ENCODE measurements around the gene MTRF1. TPM values are rescaled to one million over a fixed set of nuclear protein-coding genes. Genes with fewer than 3 reads are reported as not detected.

Gene MTRF1
- total RNA-seq, 2 donors from 2014 or later, result 15.0 to 15.4 TPM

GRCh38 chr13:41254902-41255301, 8.5 kb downstream of the MTRF1 start:
- Histone ChIP-seq H3K27me3 (ENCODE audit: control insufficient read depth, insufficient read depth, low read length, poor library complexity, severe bottlenecking) (no peaks in the 10 kb centered on the region), H3K9ac (ENCODE audit: extremely low read depth, low read length, poor library complexity, severe bottlenecking) (no peak overlapping the region), H3K27ac (ENCODE audit: low read depth, low read length) (no peak overlapping the region), H3K4me1 (ENCODE audit: control insufficient read depth, insufficient read depth, low read length) (no peaks in the 10 kb centered on the region), H3K36me3 (ENCODE audit: control insufficient read depth, insufficient read depth, low read length) (peaks cover 36% of the 10 kb centered on the region), H3K4me3 (ENCODE audit: low read length) (no peak overlapping the region), H3K9me3 (ENCODE audit: control insufficient read depth, low read length) (no peaks in the 10 kb centered on the region)
- Mint-ChIP-seq H3K27me3 (ENCODE audit: insufficient read depth) (no peaks in the 10 kb centered on the region), H3K27ac (no peak overlapping the region), H3K9me3 (peaks cover 2% of the 10 kb centered on the region), H3K36me3 (ENCODE audit: low read depth) (peaks cover 60% of the 10 kb centered on the region), H3K4me3 (no peak overlapping the region), H3K4me1 (no peaks in the 10 kb centered on the region)
- no CpG with 5 or more reads among the region's 1 CpG for WGBS, 2 experiments (ENCODE audit: insufficient coverage in 1 of 2, insufficient read length in 1 of 2)
- TF ChIP-seq CTCF (conservative IDR thresholded peaks at IDR 0.05), result no peak
- DNase-seq, result no peak

GRCh38 chr13:41250993-41251392, 12.4 kb downstream of the MTRF1 start:
- Histone ChIP-seq H3K36me3 (ENCODE audit: control insufficient read depth, insufficient read depth, low read length) (peaks cover 28% of the 10 kb centered on the region), H3K27ac (ENCODE audit: low read depth, low read length) (no peak overlapping the region), H3K9ac (ENCODE audit: extremely low read depth, low read length, poor library complexity, severe bottlenecking) (no peak overlapping the region), H3K4me3 (ENCODE audit: low read length) (no peak overlapping the region), H3K9me3 (ENCODE audit: control insufficient read depth, low read length) (no peaks in the 10 kb centered on the region), H3K4me1 (ENCODE audit: control insufficient read depth, insufficient read depth, low read length) (peaks cover 3% of the 10 kb centered on the region), H3K27me3 (ENCODE audit: control insufficient read depth, insufficient read depth, low read length, poor library complexity, severe bottlenecking) (no peaks in the 10 kb centered on the region)
- H3K36me3 Mint-ChIP-seq (ENCODE audit: low read depth), result peaks cover 48% of the 10 kb centered on the region
- H3K9me3 Mint-ChIP-seq, result no peaks in the 10 kb centered on the region
- no peaks in the 10 kb centered on the region for H3K27me3 Mint-ChIP-seq (ENCODE audit: insufficient read depth)
- H3K27ac Mint-ChIP-seq, result no peak overlapping the region
- DNase-seq, result no peak
- no peaks in the 10 kb centered on the region for H3K4me1 Mint-ChIP-seq
- H3K4me3 Mint-ChIP-seq, result no peak overlapping the region
- no peak for TF ChIP-seq CTCF (conservative IDR thresholded peaks at IDR 0.05)

- no peaks in the 10 kb centered on the region for H3K9me3 Mint-ChIP-seq
- H3K27me3 Mint-ChIP-seq (ENCODE audit: insufficient read depth), result no peaks in the 10 kb centered on the region
- no peaks in the 10 kb centered on the region for H3K27me3 ChIP-seq (ENCODE audit: control insufficient read depth, insufficient read depth, low read length, poor library complexity, severe bottlenecking)
- 93 to 94% methylated on average over 7 to 8 of the region's 8 CpGs for WGBS, 2 experiments (ENCODE audit: insufficient coverage in 1 of 2, insufficient read length in 1 of 2)
- H3K27ac ChIP-seq (ENCODE audit: low read depth, low read length), result no peak overlapping the region
- no peak overlapping the region for H3K27ac Mint-ChIP-seq
- H3K9ac ChIP-seq (ENCODE audit: extremely low read depth, low read length, poor library complexity, severe bottlenecking), result no peak overlapping the region
- no peak overlapping the region for H3K4me3 Mint-ChIP-seq
- H3K9me3 ChIP-seq (ENCODE audit: control insufficient read depth, low read length), result no peaks in the 10 kb centered on the region
- DNase-seq, result no peak
- H3K36me3 ChIP-seq (ENCODE audit: control insufficient read depth, insufficient read depth, low read length), result peaks cover 10% of the 10 kb centered on the region
- no peak for TF ChIP-seq CTCF (conservative IDR thresholded peaks at IDR 0.05)
- peaks cover 30% of the 10 kb centered on the region for H3K36me3 Mint-ChIP-seq (ENCODE audit: low read depth)
- H3K4me3 ChIP-seq (ENCODE audit: low read length), result no peak overlapping the region
- peaks cover 3% of the 10 kb centered on the region for H3K4me1 ChIP-seq (ENCODE audit: control insufficient read depth, insufficient read depth, low read length)
- no peaks in the 10 kb centered on the region for H3K4me1 Mint-ChIP-seq
Measured at GRCh38 chr13:41246969-41247680, 16.3 kb downstream of the MTRF1 start.
